Non-pigmented ciliary epithelial cell (primary cell): ENCODE measurements around the gene HOXD9.

Experiments
- DNase-seq: peaks from one replicate; pipeline ENCODE4 v3.0.0-alpha.2; 2010; ENCODE audit warnings: low read depth

The HOXD9 gene

DNA sequence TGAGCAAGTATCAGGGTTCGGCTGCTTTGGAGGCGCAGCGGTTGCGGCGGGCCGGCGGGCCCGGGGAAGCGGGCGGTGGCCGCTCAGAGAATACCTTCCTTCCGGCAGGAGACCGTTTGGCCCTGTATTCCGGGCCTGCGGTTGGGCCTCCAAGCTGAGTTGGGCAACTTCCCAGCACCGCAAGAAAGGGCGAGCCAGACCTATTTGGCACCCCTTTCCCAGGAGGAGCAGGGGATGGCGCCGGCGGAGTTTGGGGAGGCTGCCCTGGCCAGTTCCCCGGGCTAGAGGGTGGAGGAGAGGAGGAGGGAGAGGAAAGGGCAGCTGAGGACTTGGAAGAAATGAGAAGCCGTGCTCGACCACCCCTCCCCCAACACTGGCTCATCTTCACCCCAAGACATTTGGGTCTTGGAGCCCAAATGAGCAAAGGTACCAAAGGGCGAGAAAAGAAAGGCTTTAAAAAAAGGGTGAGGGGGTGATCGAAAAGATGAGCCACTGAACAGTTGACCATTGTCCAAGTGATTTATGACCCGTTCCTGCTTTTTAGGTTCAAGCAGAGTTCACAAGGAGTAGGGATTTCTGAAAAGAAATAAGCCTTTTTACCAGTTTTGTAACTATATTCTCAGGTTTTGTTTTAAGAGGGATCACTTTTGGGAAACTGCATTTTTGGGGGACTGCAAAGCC is 43.0 kb downstream of the HOXD9 start:
- no peak for DNase-seq

DNA sequence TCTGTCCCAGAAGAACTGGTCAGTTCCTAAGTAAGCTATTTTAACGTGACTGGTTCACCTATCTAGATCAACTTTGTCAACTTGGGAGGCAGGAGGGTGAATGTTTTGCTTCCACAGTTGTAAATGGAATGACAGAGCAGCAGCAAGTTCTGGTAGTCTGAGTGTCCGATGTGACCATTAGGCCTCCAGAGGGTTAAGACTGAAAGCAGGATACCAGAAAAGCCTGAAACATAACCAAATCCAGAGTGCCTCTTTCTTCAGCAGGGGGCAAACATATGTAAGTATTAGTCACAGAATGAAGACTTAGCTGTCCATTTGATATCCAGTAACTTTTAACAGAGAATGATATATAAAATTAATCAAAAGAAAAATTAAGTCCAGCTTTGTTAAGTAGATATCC is 43.8 kb downstream of the HOXD9 start:
- DNase-seq: no peak

- no peak for DNase-seq
Measured at GRCh38 chr2:176167398-176167797, 44.9 kb downstream of the HOXD9 start.

GRCh38 chr2:176169181-176169580 is 46.7 kb downstream of the HOXD9 start:
- no peak for DNase-seq

- DNase-seq: no peak
Measured at GRCh38 chr2:176169711-176170110, 47.2 kb downstream of the HOXD9 start.

DNA sequence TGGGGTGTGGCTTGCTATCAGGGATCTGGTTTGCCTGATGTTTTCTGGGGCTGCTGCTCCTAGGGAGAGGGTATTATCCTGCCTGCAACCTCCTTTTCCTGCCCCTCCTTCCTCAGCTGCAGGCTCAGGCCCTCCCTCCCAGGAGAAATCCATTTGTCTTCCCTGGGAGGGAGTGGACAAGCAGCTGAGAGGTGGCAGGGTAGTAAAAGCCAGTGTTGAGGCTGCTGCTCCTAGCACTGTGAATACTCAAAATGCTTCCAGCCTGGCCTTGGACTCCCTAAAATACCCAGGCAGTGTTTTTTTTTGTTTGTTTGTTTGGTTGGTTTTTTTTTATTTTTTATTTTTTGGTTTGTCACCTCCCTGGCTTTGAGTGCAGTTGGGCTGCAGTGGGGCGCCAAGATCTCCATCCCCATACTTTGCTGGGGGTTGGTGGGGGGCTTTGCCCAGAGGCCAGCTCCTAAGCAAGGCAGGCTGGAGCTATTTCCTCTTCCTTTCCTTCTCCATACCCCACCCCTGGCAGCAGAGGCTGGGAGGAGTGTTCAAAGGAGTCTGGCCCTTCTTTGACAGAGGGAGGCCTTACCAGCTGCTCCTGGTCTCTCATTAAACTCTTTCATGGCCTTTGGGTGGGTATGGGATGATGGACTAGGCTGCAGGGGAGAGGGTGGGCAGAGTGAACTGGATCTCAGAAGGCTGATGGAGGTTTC is 48.2 kb downstream of the HOXD9 start:
- no peak for DNase-seq

- DNase-seq: no peak
Measured at GRCh38 chr2:176171351-176172006, 49.0 kb downstream of the HOXD9 start.

- DNase-seq: no peak
Measured at GRCh38 chr2:176172007-176172894, 49.7 kb downstream of the HOXD9 start.

GRCh38 chr2:176172895-176173566 is 50.5 kb downstream of the HOXD9 start:
- no peak for DNase-seq

DNA sequence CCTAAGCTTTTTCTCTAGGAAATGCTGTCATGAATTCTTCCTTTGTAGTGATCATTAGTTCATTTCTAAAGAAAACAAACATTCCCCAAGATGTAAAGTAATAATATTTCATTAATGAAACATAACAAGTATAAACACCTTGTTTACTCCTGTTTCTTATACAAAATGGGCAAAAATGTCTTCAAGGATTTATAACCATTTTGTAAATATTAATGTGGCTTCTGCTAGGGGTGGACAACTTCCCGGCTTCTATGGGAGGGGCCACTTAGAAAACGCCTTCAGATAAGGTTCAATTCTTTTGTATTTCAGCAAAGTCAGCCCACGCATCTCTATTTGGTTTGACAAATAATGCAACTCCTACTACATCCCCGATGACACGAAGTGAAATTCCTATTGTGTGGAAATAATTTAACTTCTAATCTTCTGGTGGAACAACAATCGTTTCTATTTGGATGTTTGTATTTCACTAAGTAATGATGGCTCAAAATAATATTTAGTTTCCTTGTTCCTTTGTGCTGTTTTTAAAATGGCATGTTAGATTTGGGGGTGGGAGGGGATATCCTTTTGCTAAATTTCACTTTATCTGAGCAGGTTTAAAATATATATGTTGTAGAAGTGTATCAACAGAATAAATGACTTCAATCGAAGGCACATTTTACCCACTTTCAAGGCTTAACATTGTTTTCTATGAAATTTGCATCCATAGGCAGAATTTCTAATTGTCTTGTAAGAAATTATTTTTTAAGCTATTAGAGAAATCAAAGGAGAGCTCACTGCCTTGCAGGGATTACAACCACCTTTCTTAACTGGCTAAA is 51.3 kb downstream of the HOXD9 start:
- no peak for DNase-seq

DNA sequence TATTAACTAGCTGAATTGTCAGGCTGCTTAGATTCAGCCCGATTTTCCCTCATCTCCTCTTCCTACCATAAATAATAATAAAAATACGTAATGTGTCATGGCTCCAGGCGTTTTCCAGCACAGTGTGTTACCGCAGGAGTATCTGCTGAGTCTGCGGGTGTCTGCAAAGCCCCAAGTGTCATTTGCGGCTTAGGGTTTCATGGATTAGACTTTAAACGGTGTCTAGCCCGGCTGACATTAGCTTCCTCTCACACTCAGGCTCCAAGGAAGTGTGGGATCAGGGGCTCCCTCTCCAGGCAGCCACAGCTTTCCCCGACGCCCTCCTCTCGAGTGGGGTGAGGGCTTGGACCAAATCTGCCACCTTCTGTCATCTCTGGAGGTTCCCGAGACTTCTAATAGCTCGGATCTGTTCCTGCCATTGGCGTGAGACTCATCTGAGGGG is 51.9 kb downstream of the HOXD9 start:
- DNase-seq: no peak
